ENCODE results near the gene ZNF550. TPM values are rescaled to one million over a fixed set of nuclear protein-coding genes. Genes with fewer than 3 reads are reported as not detected.

The ZNF550 gene
- total RNA-seq, 1 donor from 2014 or later: 8.1 TPM

DNA sequence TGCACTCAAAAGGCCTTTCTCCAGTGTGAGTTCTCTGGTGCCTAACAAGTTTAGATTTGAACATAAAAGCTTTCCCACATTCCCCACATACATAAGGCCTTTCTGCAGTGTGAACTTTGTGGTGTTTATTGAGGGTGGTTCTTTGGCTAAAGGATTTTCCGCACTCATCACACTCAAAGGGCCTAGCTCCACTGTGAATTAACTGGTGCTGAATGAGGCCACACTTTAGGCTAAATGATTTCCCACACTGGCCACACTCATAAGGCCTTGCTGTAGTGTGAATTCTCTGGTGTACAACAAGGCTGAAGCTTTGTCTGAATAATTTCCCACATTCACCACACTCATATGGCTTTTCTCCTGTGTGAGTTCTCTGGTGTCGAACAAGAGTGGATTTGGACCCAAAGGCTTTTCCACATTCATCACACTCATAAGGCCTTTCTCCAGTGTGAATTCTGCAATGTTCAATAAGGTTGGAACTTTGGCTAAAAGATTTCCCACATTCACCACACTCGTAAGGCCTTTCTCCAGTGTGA is 12.8 kb upstream of the ZNF550 start:
- peaks cover 15 to 57% of the 10 kb centered on the region in 2 donors for H3K36me3 ChIP-seq

GRCh38 chr19:57570707-57571106 is 11.0 kb upstream of the ZNF550 start:
- H3K9me3 ChIP-seq: peaks cover 90% of the 10 kb centered on the region
- DNase-seq (ENCODE audit: extremely low spot score in 2 of 2): no peak
- no peaks in the 10 kb centered on the region for H3K4me1 ChIP-seq
- no peak for TF ChIP-seq POLR2AphosphoS5 (IDR thresholded peaks at IDR 0.05; ENCODE audit: insufficient read depth in 1 of 2, low read depth in 1 of 2)
- TF ChIP-seq, protein P1, sequence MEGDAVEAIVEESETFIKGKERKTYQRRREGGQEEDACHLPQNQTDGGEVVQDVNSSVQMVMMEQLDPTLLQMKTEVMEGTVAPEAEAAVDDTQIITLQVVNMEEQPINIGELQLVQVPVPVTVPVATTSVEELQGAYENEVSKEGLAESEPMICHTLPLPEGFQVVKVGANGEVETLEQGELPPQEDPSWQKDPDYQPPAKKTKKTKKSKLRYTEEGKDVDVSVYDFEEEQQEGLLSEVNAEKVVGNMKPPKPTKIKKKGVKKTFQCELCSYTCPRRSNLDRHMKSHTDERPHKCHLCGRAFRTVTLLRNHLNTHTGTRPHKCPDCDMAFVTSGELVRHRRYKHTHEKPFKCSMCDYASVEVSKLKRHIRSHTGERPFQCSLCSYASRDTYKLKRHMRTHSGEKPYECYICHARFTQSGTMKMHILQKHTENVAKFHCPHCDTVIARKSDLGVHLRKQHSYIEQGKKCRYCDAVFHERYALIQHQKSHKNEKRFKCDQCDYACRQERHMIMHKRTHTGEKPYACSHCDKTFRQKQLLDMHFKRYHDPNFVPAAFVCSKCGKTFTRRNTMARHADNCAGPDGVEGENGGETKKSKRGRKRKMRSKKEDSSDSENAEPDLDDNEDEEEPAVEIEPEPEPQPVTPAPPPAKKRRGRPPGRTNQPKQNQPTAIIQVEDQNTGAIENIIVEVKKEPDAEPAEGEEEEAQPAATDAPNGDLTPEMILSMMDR (IDR thresholded peaks at IDR 0.05): no peak
- TF ChIP-seq POLR2A (IDR thresholded peaks at IDR 0.05): no peak
- peaks cover 15 to 41% of the 10 kb centered on the region in 2 donors for H3K36me3 ChIP-seq
- intact Hi-C loops (cut with DNase I): no loop called here
- H3K27me3 ChIP-seq: no peaks in the 10 kb centered on the region
- no peak overlapping the region for H3K4me3 ChIP-seq
- no peak overlapping the region for H3K27ac ChIP-seq

More for the DNA sequence above, 12.8 kb upstream of the ZNF550 start:
- Histone ChIP-seq H3K9me3 (peaks cover 89% of the 10 kb centered on the region), H3K4me3 (no peak overlapping the region), H3K27me3 (no peaks in the 10 kb centered on the region), H3K4me1 (peaks cover 2% of the 10 kb centered on the region), H3K27ac (no peak overlapping the region)
- no peak for DNase-seq (ENCODE audit: extremely low spot score in 2 of 2)
- no peak for TF ChIP-seq POLR2A (IDR thresholded peaks at IDR 0.05)
- TF ChIP-seq POLR2AphosphoS5 (IDR thresholded peaks at IDR 0.05; ENCODE audit: insufficient read depth in 1 of 2, low read depth in 1 of 2): no peak
- TF ChIP-seq, protein P1 (IDR thresholded peaks at IDR 0.05): no peak
- intact Hi-C loops (cut with DNase I): no loop called here

GRCh38 chr19:57566396-57567265 is 7.0 kb upstream of the ZNF550 start:
- intact Hi-C loops (cut with DNase I): no loop called here
- peaks cover 70% of the 10 kb centered on the region for H3K9me3 ChIP-seq
- no peak overlapping the region for H3K4me3 ChIP-seq
- no peaks in the 10 kb centered on the region for H3K4me1 ChIP-seq
- no peaks in the 10 kb centered on the region for H3K27me3 ChIP-seq
- TF ChIP-seq, protein P1 (IDR thresholded peaks at IDR 0.05): no peak
- TF ChIP-seq POLR2A (IDR thresholded peaks at IDR 0.05) (no peak), POLR2AphosphoS5 (IDR thresholded peaks at IDR 0.05; ENCODE audit: insufficient read depth in 1 of 2, low read depth in 1 of 2) (no peak)
- H3K27ac ChIP-seq: no peak overlapping the region
- no peak for DNase-seq (ENCODE audit: extremely low spot score in 2 of 2)
- H3K36me3 ChIP-seq: no peaks in the 10 kb centered on the region

GRCh38 chr19:57563547-57563946 is 3.9 kb upstream of the ZNF550 start:
- no peak for DNase-seq (ENCODE audit: extremely low spot score in 2 of 2)
- Histone ChIP-seq H3K4me3 (no peak overlapping the region), H3K27ac (no peak overlapping the region), H3K27me3 (no peaks in the 10 kb centered on the region), H3K9me3 (peaks cover 41% of the 10 kb centered on the region), H3K4me1 (peaks cover 13% of the 10 kb centered on the region), H3K36me3 (no peaks in the 10 kb centered on the region)
- intact Hi-C loops (cut with DNase I): no loop called here
- no peak for TF ChIP-seq POLR2AphosphoS5 (IDR thresholded peaks at IDR 0.05; ENCODE audit: insufficient read depth in 1 of 2, low read depth in 1 of 2)
- TF ChIP-seq, protein P1 (IDR thresholded peaks at IDR 0.05): no peak
- TF ChIP-seq POLR2A (IDR thresholded peaks at IDR 0.05): no peak

DNA sequence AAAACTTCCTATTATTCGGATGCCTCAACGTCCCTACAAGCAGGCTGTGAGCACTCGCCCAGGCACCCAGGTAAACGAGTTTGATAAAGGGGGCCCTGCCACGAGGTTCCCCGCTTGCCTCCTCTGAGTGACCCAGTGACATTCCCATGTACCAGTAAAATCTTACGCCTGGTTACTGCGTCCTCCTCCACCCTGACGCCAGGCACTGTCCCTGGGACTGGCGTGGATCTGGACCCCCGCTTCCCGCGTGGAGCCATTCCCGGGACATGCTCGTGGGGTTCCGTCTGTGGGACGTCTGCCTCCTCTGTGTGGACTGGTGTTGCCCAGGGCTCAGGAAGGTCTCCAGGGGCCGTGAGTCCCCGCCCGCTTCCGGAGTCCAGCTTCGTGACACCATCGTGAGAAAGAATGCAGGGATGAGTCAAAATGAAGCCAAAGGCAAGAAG is 407 bp upstream of the ZNF550 start:
- intact Hi-C loops (cut with DNase I): no loop called here
- no peak for DNase-seq (ENCODE audit: extremely low spot score in 2 of 2)
- Histone ChIP-seq H3K36me3 (peaks cover 4 to 22% of the 10 kb centered on the region in 2 donors), H3K4me3 (peak overlapping the region; percentile 69 to 85), H3K4me1 (peaks cover 22% of the 10 kb centered on the region), H3K27me3 (no peaks in the 10 kb centered on the region), H3K9me3 (peaks cover 12% of the 10 kb centered on the region), H3K27ac (peak overlapping the region; percentile 51)
- TF ChIP-seq, protein P1 (IDR thresholded peaks at IDR 0.05): no peak
- TF ChIP-seq POLR2AphosphoS5 (IDR thresholded peaks at IDR 0.05; ENCODE audit: insufficient read depth in 1 of 2, low read depth in 1 of 2) (no peak), POLR2A (IDR thresholded peaks at IDR 0.05) (no peak)
